HCT116 (cell line): ENCODE measurements around the gene CD164L2. TPM values are rescaled to one million over a fixed set of nuclear protein-coding genes. Genes with fewer than 3 reads are reported as not detected.

Source experiments
- ATAC-seq: fragments of 200-7000 bp; cut with Tn5 transposase; 2 replicates; pipeline ENCODE4 v1.9.1; 2020; ENCODE audit warnings: mild to moderate bottlenecking, moderate library complexity
- BruUV-seq: library from RNA; stranded (reverse); fragments of 400-500 nt; replicated peaks from 2 replicates; lab custom pipeline; 2021; lab: Mats Ljungman, UMichigan
- CTCF ChIA-PET: fragments of 300-600 bp; sonication (Branson Sonifier 250); formaldehyde crosslinking; loops from one replicate; lab custom pipeline; 2021; ENCODE audit warnings: antibody characterized with exemption; lab: Charles Lee
- POLR2A ChIA-PET: fragments of 300-600, 350-600 bp; sonication (Branson Sonifier 250); formaldehyde crosslinking; loops from one replicate; lab custom pipeline; 2021; ENCODE audit warnings: antibody characterized with exemption; lab: Charles Lee
- RAD21 ChIA-PET, 2 experiments: fragments of 300-600 bp; sonication (Branson Sonifier 250); formaldehyde crosslinking; loops; one replicate each; lab custom pipeline; 2023; ENCODE audit warnings: low total read pairs in 2 of 2; ENCODE audit not compliant: uncharacterized antibody in 2 of 2, unreplicated experiment in 2 of 2, low non-redundant PET in 1 of 2; lab: Charles Lee
- DNase-seq: peaks from one replicate; pipeline ENCODE4 v3.0.0-alpha.2; 2010; ENCODE audit warnings: low read depth, low spot score
- H2AFZ ChIP-seq: fragments of 200-600 bp; shearing (Covaris generic), sonication (generic); 2 replicates; pipeline ENCODE4 v1.6.1; 2017; ENCODE audit warnings: low read depth, mixed run types, mixed read lengths, antibody characterized with exemption, low read length; ENCODE audit not compliant: poor library complexity, severe bottlenecking
- H3K27ac ChIP-seq: 2 replicates; pipeline ENCODE4 v1.5.1; 2012; ENCODE audit warnings: low read depth, low read length
- H3K27me3 ChIP-seq: fragments of 200-600 bp; sonication (generic); 2 replicates; pipeline ENCODE4 v1.6.1; 2016; ENCODE audit warnings: mixed run types, low read length, mixed read lengths; ENCODE audit not compliant: insufficient read depth
- H3K36me3 ChIP-seq, 2 experiments: fragments of 200-500 bp in 1 of 2; fragments of 200-600 bp in 1 of 2; sonication (Bioruptor generic) in 1 of 2; sonication (generic) in 1 of 2; 2 replicates each; pipeline versions ENCODE4 v1.5.1 to v1.6.1; 2014 to 2016; ENCODE audit warnings: low read length in 2 of 2, inconsistent platforms in 1 of 2, mixed read lengths in 1 of 2, mixed run types in 1 of 2; ENCODE audit not compliant: insufficient read depth in 2 of 2, control insufficient read depth in 1 of 2
- H3K4me1 ChIP-seq, 2 experiments: fragments of 200-600 bp in 1 of 2; sonication (generic) in 1 of 2; 2 replicates each; pipeline versions ENCODE4 v1.5.1 to v1.6.1; 2012 to 2017; ENCODE audit warnings: low read length in 2 of 2, inconsistent platforms in 1 of 2, mild to moderate bottlenecking in 1 of 2, mixed read lengths in 1 of 2, mixed run types in 1 of 2, moderate library complexity in 1 of 2; ENCODE audit not compliant: insufficient read depth in 2 of 2, control insufficient read depth in 1 of 2
- H3K4me2 ChIP-seq: fragments of 200-600 bp; sonication (generic); 2 replicates; pipeline ENCODE4 v1.6.1; 2017; ENCODE audit warnings: mixed run types, low read length, mixed read lengths
- H3K4me3 ChIP-seq, 2 experiments: fragments of 200-600 bp in 1 of 2; sonication (generic) in 1 of 2; replicated peaks in 1 of 2; 2 replicates each; pipeline ENCODE4 v1.5.1; 2011 to 2016; ENCODE audit warnings: low read length in 2 of 2, control low read depth in 1 of 2, low read depth in 1 of 2, mild to moderate bottlenecking in 1 of 2, mixed read lengths in 1 of 2, mixed run types in 1 of 2
- H3K79me2 ChIP-seq: fragments of 200-600 bp; sonication (generic); 2 replicates; pipeline ENCODE4 v1.6.1; 2017; ENCODE audit warnings: mild to moderate bottlenecking, mixed run types, low read length, moderate library complexity, mixed read lengths; ENCODE audit not compliant: insufficient read depth
- H3K9ac ChIP-seq: fragments of 200-600 bp; sonication (generic); 2 replicates; pipeline ENCODE4 v1.6.1; 2016; ENCODE audit warnings: low read length, mixed read lengths
- H3K9me2 ChIP-seq: fragments of 200-600 bp; sonication (generic), shearing (Covaris generic); 2 replicates; pipeline ENCODE4 v1.6.1; 2017; ENCODE audit warnings: mixed run types, mild to moderate bottlenecking, moderate library complexity; ENCODE audit not compliant: insufficient read depth
- H3K9me3 ChIP-seq, 2 experiments: fragments of 200-500 bp in 1 of 2; fragments of 200-600 bp in 1 of 2; sonication (Bioruptor generic) in 1 of 2; sonication (generic) in 1 of 2; 2 replicates each; pipeline ENCODE4 v1.6.1; 2014 to 2017; ENCODE audit warnings: low read length in 2 of 2, mixed read lengths in 2 of 2, inconsistent platforms in 1 of 2, low read depth in 1 of 2, mild to moderate bottlenecking in 1 of 2, mixed run types in 1 of 2, moderate library complexity in 1 of 2; ENCODE audit not compliant: control insufficient read depth in 1 of 2, insufficient read depth in 1 of 2
- H4K20me1 ChIP-seq: fragments of 200-600 bp; sonication (generic), shearing (Covaris generic); 2 replicates; pipeline ENCODE4 v1.6.1; 2017; ENCODE audit warnings: mixed run types, mild to moderate bottlenecking, moderate library complexity; ENCODE audit not compliant: insufficient read depth
- CBX3 ChIP-seq: IDR thresholded peaks from 2 replicates; pipeline ENCODE4 v1.6.1; 2012; ENCODE audit warnings: low read depth
- EGR1 ChIP-seq: IDR thresholded peaks from 2 replicates; pipeline ENCODE4 v1.6.1; 2012; ENCODE audit warnings: low read depth
- ELF1 ChIP-seq: IDR thresholded peaks from 2 replicates; pipeline ENCODE4 v1.6.1; 2012; ENCODE audit warnings: low read depth, borderline replicate concordance
- EZH2 ChIP-seq: fragments of 200-600 bp; sonication (generic); IDR thresholded peaks from 2 replicates; pipeline ENCODE4 v1.6.1; 2017; ENCODE audit warnings: antibody characterized with exemption, mixed run types
- EZH2phosphoT487 ChIP-seq: fragments of 200-600 bp; IDR thresholded peaks from 2 replicates; pipeline ENCODE4 v1.6.1; 2018; ENCODE audit warnings: antibody characterized with exemption, borderline replicate concordance
- JUND ChIP-seq: IDR thresholded peaks from 2 replicates; pipeline ENCODE4 v1.6.1; 2012
- POLR2A ChIP-seq: IDR thresholded peaks from 2 replicates; pipeline ENCODE4 v1.7.0; 2011; ENCODE audit warnings: borderline replicate concordance; ENCODE audit not compliant: insufficient read depth, insufficient read length; ENCODE audit errors: extremely low read depth
- RAD21 ChIP-seq: IDR thresholded peaks from 2 replicates; pipeline ENCODE4 v1.6.1; 2012; ENCODE audit warnings: low read depth, mild to moderate bottlenecking
- SIN3A ChIP-seq: IDR thresholded peaks from 2 replicates; pipeline ENCODE4 v1.6.1; 2012; ENCODE audit warnings: low read depth
- SP1 ChIP-seq: IDR thresholded peaks from 2 replicates; pipeline ENCODE4 v1.6.1; 2012; ENCODE audit warnings: low read depth
- SRF ChIP-seq: IDR thresholded peaks from 2 replicates; pipeline ENCODE4 v1.6.1; 2012; ENCODE audit warnings: low read depth
- TCF7L2 ChIP-seq: IDR thresholded peaks from 2 replicates; pipeline ENCODE4 v1.7.0; 2011; ENCODE audit warnings: borderline replicate concordance, inconsistent platforms; ENCODE audit not compliant: insufficient read depth, insufficient read length; ENCODE audit errors: extremely low read depth
- YY1 ChIP-seq: IDR thresholded peaks from 2 replicates; pipeline ENCODE4 v1.6.1; 2011; ENCODE audit warnings: low read length, low read depth, moderate library complexity, mild to moderate bottlenecking; ENCODE audit not compliant: insufficient replicate concordance; ENCODE audit errors: extremely low read depth
- ZNF274 ChIP-seq: fragments of 200-500 bp; sonication (Bioruptor generic); IDR thresholded peaks from 2 replicates; pipeline ENCODE4 v1.6.1; 2014; ENCODE audit warnings: mild to moderate bottlenecking, low read depth, low read length, inconsistent platforms
- intact Hi-C: fragments of 100-400 bp; cut with micrococcal nuclease; formaldehyde crosslinking; loops from 2 replicates; pipeline ENCODE4 v1.10.0; 2022
- total RNA-seq: library from RNA; stranded (reverse); gene quantifications from one replicate; pipeline ENCODE4 v1.2.1, GENCODE V29; 2021; ENCODE audit not compliant: unreplicated experiment
- TF ChIP-seq, protein P1 (sequence below): IDR thresholded peaks from 2 replicates; pipeline ENCODE4 v1.6.1; 2011; ENCODE audit warnings: mild to moderate bottlenecking, low read length, moderate library complexity; ENCODE audit not compliant: insufficient replicate concordance; ENCODE audit errors: extremely low read depth
- TF ChIP-seq, protein P2 (sequence below): IDR thresholded peaks from 2 replicates; pipeline ENCODE4 v1.6.1; 2012

Gene CD164L2
- total RNA-seq, 1 experiment from 2014 or later: 11.6 TPM

DNA sequence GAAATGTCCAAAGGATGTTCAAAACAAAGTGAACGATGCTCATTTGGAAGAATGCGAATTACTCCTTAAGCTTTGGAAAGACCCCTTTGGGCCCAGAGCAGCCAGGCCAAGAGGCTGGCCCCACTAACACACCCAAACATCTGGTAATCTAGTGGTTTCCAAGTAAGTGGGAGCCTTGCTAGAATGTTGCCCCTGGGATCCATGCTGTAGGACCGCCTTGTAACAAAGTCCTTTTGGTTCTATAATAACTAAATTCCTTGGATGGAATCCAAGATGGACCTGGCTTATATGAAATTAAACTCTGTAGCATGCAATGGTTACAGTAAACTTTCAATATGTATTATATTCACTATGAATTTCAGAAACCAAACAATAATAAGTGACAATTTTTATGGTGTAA, 34.6 kb upstream of the CD164L2 start:
- intact Hi-C loops: loop anchor here (5.0 kb wide), 1 partner anchor 245 kb away; no protein-coding TSS in a partner anchor
- RAD21 ChIA-PET: no interaction called here

More for the DNA sequence above, 34.6 kb upstream of the CD164L2 start:
- Histone ChIP-seq H3K27ac (no peak overlapping the region), H3K4me3 (no peak overlapping the region), H3K4me1 (no peaks in the 10 kb centered on the region), H2AFZ (no peak overlapping the region), H3K9me3 (no peaks in the 10 kb centered on the region), H3K9me2 (no peaks in the 10 kb centered on the region), H3K4me2 (no peak overlapping the region), H4K20me1 (no peaks in the 10 kb centered on the region), H3K79me2 (peaks cover 24% of the 10 kb centered on the region), H3K36me3 (peaks cover 46 to 47% of the 10 kb centered on the region in 2 experiments; a peak in 3 of 4 replicates), H3K9ac (no peak overlapping the region), H3K27me3 (no peaks in the 10 kb centered on the region)
- no peak for TF ChIP-seq POLR2A
- no peak for TF ChIP-seq SP1
- no peak for TF ChIP-seq SRF
- TF ChIP-seq EZH2: no peak
- no peak for TF ChIP-seq CBX3
- TF ChIP-seq, protein P1, sequence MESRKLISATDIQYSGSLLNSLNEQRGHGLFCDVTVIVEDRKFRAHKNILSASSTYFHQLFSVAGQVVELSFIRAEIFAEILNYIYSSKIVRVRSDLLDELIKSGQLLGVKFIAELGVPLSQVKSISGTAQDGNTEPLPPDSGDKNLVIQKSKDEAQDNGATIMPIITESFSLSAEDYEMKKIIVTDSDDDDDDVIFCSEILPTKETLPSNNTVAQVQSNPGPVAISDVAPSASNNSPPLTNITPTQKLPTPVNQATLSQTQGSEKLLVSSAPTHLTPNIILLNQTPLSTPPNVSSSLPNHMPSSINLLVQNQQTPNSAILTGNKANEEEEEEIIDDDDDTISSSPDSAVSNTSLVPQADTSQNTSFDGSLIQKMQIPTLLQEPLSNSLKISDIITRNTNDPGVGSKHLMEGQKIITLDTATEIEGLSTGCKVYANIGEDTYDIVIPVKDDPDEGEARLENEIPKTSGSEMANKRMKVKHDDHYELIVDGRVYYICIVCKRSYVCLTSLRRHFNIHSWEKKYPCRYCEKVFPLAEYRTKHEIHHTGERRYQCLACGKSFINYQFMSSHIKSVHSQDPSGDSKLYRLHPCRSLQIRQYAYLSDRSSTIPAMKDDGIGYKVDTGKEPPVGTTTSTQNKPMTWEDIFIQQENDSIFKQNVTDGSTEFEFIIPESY: no peak
- no peak for TF ChIP-seq TCF7L2
- no peak for TF ChIP-seq ELF1
- TF ChIP-seq JUND: no peak
- no peak for TF ChIP-seq RAD21
- TF ChIP-seq EZH2phosphoT487: no peak
- TF ChIP-seq, protein P2, sequence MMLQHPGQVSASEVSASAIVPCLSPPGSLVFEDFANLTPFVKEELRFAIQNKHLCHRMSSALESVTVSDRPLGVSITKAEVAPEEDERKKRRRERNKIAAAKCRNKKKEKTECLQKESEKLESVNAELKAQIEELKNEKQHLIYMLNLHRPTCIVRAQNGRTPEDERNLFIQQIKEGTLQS: no peak
- no peak for TF ChIP-seq SIN3A
- TF ChIP-seq YY1: no peak
- TF ChIP-seq ZNF274: no peak
- TF ChIP-seq EGR1: no peak
- POLR2A ChIA-PET: no interaction called here
- CTCF ChIA-PET: no interaction called here
- BruUV-seq: no TSS peak
- DNase-seq (no peak), ATAC-seq (no peak)
